Neuronal stem cell (in vitro differentiated cells): Measurements from ENCODE around the gene DDB1.

ENCODE experiments used
- DNase-seq: peaks from one replicate; pipeline ENCODE4 v3.0.0-alpha.2; 2013; ENCODE audit warnings: low spot score
- H2AFZ ChIP-seq: one replicate; pipeline ENCODE4 v1.6.1; 2013; ENCODE audit warnings: mild to moderate bottlenecking, low read length, inconsistent platforms
- H2AK5ac ChIP-seq: 2 replicates; pipeline ENCODE4 v1.6.1; 2013; ENCODE audit warnings: low read depth, mild to moderate bottlenecking, inconsistent platforms, low read length, moderate library complexity, mixed read lengths
- H2BK120ac ChIP-seq: 2 replicates; pipeline ENCODE4 v1.6.1; 2013; ENCODE audit warnings: low read depth, mild to moderate bottlenecking, inconsistent platforms, low read length, moderate library complexity, mixed read lengths
- H2BK12ac ChIP-seq: one replicate; pipeline ENCODE4 v1.6.1; 2013; ENCODE audit warnings: low read length, inconsistent platforms
- H2BK15ac ChIP-seq: 2 replicates; pipeline ENCODE4 v1.6.1; 2013; ENCODE audit warnings: mild to moderate bottlenecking, low read length, inconsistent platforms, mixed read lengths
- H2BK5ac ChIP-seq: one replicate; pipeline ENCODE4 v1.6.1; 2013; ENCODE audit warnings: inconsistent platforms, mild to moderate bottlenecking, low read length, moderate library complexity
- H3K14ac ChIP-seq: one replicate; pipeline ENCODE4 v1.6.1; 2013; ENCODE audit warnings: low read length, inconsistent platforms
- H3K18ac ChIP-seq: 2 replicates; pipeline ENCODE4 v1.6.1; 2013; ENCODE audit warnings: low read length, inconsistent platforms
- H3K23ac ChIP-seq: 2 replicates; pipeline ENCODE4 v1.6.1; 2013; ENCODE audit warnings: low read depth, mild to moderate bottlenecking, mixed read lengths, low read length, inconsistent platforms; ENCODE audit not compliant: poor library complexity
- H3K27ac ChIP-seq: replicated peaks from 3 replicates; pipeline ENCODE4 v1.5.1; 2013; ENCODE audit warnings: low read length, inconsistent platforms
- H3K27me3 ChIP-seq, 3 experiments: 2 replicates each; pipeline ENCODE4 v1.6.1; 2013; ENCODE audit warnings: low read length in 3 of 3, mild to moderate bottlenecking in 2 of 3, inconsistent platforms in 1 of 3, low read depth in 1 of 3, mixed read lengths in 1 of 3, moderate library complexity in 1 of 3; ENCODE audit not compliant: control insufficient read depth in 3 of 3, insufficient read depth in 3 of 3
- H3K36me3 ChIP-seq, 2 donors: replicated peaks in 1 of 2; 2 replicates each; pipeline ENCODE4 v1.6.1; 2013; ENCODE audit warnings: low read length in 2 of 2; ENCODE audit not compliant: control insufficient read depth in 2 of 2, insufficient read depth in 2 of 2
- H3K4ac ChIP-seq: 2 replicates; pipeline ENCODE4 v1.6.1; 2013; ENCODE audit warnings: inconsistent platforms, mild to moderate bottlenecking, low read length, moderate library complexity
- H3K4me1 ChIP-seq, 2 donors: 1 replicate in 1 of 2; 2 replicates in 1 of 2; pipeline ENCODE4 v1.6.1; 2013; ENCODE audit warnings: low read length in 2 of 2, low read depth in 1 of 2; ENCODE audit not compliant: control insufficient read depth in 2 of 2, insufficient read depth in 1 of 2
- H3K4me2 ChIP-seq: one replicate; pipeline ENCODE4 v1.6.1; 2013; ENCODE audit warnings: mild to moderate bottlenecking, low read length, inconsistent platforms; ENCODE audit not compliant: insufficient read depth, poor library complexity, severe bottlenecking
- H3K4me3 ChIP-seq, 2 donors: 2 replicates each; pipeline ENCODE4 v1.5.1; 2013; ENCODE audit warnings: low read length in 2 of 2, mild to moderate bottlenecking in 2 of 2, inconsistent platforms in 1 of 2, moderate library complexity in 1 of 2
- H3K79me1 ChIP-seq: one replicate; pipeline ENCODE4 v1.6.1; 2013; ENCODE audit warnings: low read depth, mild to moderate bottlenecking, inconsistent platforms, low read length, moderate library complexity
- H3K9ac ChIP-seq: one replicate; pipeline ENCODE4 v1.6.1; 2013; ENCODE audit warnings: mild to moderate bottlenecking, low read depth, low read length, inconsistent platforms; ENCODE audit not compliant: poor library complexity
- H3K9me3 ChIP-seq, 2 donors: replicated peaks in 1 of 2; 2 replicates each; pipeline versions ENCODE3 to v1.6.1; 2013; ENCODE audit warnings: low read length in 2 of 2, mild to moderate bottlenecking in 2 of 2, inconsistent platforms in 1 of 2, low read depth in 1 of 2, mixed read lengths in 1 of 2, moderate library complexity in 1 of 2; ENCODE audit not compliant: control insufficient read depth in 2 of 2, insufficient read depth in 1 of 2
- H4K8ac ChIP-seq: one replicate; pipeline ENCODE4 v1.6.1; 2013; ENCODE audit warnings: low read depth, mild to moderate bottlenecking, inconsistent platforms, low read length, moderate library complexity
- H4K91ac ChIP-seq: one replicate; pipeline ENCODE4 v1.6.1; 2013; ENCODE audit warnings: low read length, low read depth, mild to moderate bottlenecking, inconsistent platforms; ENCODE audit not compliant: poor library complexity
- WGBS, 2 donors: extraction: QIAGEN DNeasy Blood & Tissue Kit; methylation state at CpG; one replicate each; pipeline ENCODE4 v1.1.7; 2013; ENCODE audit warnings: missing lambda C conversion rate in 2 of 2, mixed read lengths in 1 of 2; ENCODE audit not compliant: insufficient read length in 2 of 2, insufficient replicate concordance in 1 of 2; ENCODE audit errors: extremely low coverage in 2 of 2; 5-methylcytosine and 5-hydroxymethylcytosine counted together

Gene DDB1

GRCh38 chr11:61335355-61335710 lies 2.4 kb upstream of the DDB1 start:
- H3K14ac ChIP-seq: no peak overlapping the region
- peaks cover 2 to 31% of the 10 kb centered on the region in 2 donors for H3K36me3 ChIP-seq
- no peak overlapping the region for H3K23ac ChIP-seq
- no peak overlapping the region for H2BK120ac ChIP-seq
- peak overlapping the region; percentile 72 for H2AFZ ChIP-seq
- DNase-seq: no peak
- H3K18ac ChIP-seq: no peak overlapping the region
- H2AK5ac ChIP-seq: no peak overlapping the region
- WGBS, 2 donors: no CpG with 5 or more reads among the region's 1 CpG
- H3K4me3 ChIP-seq: no peak overlapping the region
- no peak overlapping the region for H4K8ac ChIP-seq
- no peak overlapping the region for H3K27ac ChIP-seq
- H4K91ac ChIP-seq: no peak overlapping the region
- H2BK5ac ChIP-seq: no peak overlapping the region
- H3K79me1 ChIP-seq: peaks cover 10% of the 10 kb centered on the region
- peaks cover 11 to 37% of the 10 kb centered on the region in 2 donors for H3K4me1 ChIP-seq
- no peak overlapping the region for H2BK12ac ChIP-seq
- H3K9me3 ChIP-seq: no peaks in the 10 kb centered on the region
- no peak overlapping the region for H3K4me2 ChIP-seq
- H3K4ac ChIP-seq: no peak overlapping the region
- H3K27me3 ChIP-seq: no peaks in the 10 kb centered on the region
- no peak overlapping the region for H2BK15ac ChIP-seq
- H3K9ac ChIP-seq: no peak overlapping the region

GRCh38 chr11:61334434-61335354 lies 1.8 kb upstream of the DDB1 start:
- Histone ChIP-seq H3K4ac (no peak overlapping the region), H3K79me1 (peaks cover 10% of the 10 kb centered on the region), H4K91ac (no peak overlapping the region), H2BK12ac (no peak overlapping the region), H2AFZ (peak overlapping the region; percentile 72), H2BK5ac (no peak overlapping the region), H3K4me1 (peaks cover 11 to 37% of the 10 kb centered on the region in 2 donors), H3K23ac (no peak overlapping the region), H2BK15ac (no peak overlapping the region), H3K9me3 (no peaks in the 10 kb centered on the region), H2BK120ac (no peak overlapping the region), H3K9ac (peak overlapping the region; percentile 78), H3K18ac (no peak overlapping the region), H3K4me2 (no peak overlapping the region), H3K14ac (no peak overlapping the region), H3K27ac (no peak overlapping the region), H3K27me3 (no peaks in the 10 kb centered on the region), H4K8ac (no peak overlapping the region), H3K36me3 (peaks cover 4 to 37% of the 10 kb centered on the region in 2 donors), H2AK5ac (peak overlapping the region; percentile 6), H3K4me3 (peak overlapping the region in 1 of 2 donors; percentile 37)
- no CpG with 5 or more reads among the region's 16 CpGs for WGBS, 2 donors
- DNase-seq: no peak

DNA sequence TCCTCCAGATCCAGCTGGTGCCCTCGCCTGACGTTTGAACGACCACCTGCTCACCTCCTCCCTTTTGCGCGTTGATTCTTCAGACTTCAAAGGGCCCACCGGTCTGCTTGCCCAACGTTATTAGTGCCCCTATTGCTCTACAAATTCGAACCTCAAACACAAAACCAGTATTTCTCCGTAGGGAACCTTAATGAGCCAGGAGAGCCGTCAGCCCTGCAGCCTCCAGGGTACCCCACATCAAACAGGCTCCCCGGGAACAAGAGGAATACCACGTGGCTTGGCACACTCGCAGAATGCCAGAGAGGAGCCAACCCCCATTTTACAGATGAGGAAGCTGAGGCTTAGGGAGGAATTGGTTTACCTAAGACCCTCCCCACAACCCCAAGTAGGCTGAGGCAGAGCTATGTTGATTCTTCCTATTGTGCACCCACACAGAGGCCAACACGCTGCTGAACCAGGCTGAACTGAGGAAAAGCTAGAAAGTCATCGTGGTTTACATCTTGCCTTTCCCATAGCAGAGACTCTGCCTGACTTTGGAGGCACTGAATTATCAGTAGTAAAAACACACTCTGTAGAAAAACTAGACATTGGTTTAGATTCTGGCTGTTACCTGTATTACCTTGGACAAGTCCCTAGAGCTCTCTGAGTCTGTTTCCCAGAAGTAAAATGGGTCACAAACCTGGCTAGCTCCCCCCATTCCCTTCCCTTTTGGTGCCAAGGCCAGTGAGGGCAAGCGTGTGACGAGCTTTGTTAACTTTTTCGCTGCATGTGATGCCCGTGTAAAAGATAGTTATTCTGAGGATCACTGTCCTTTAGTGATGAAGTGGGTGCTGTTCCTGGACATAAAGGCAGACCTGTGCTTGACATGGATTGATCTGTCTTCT lies 887 bp upstream of the DDB1 start:
- H3K23ac ChIP-seq: peak overlapping the region; percentile 38
- no CpG with 5 or more reads among the region's 19 CpGs for WGBS, 2 donors
- peak overlapping the region; percentile 14 for H3K4ac ChIP-seq
- peak overlapping the region; percentile 87 for H3K27ac ChIP-seq
- H2BK15ac ChIP-seq: no peak overlapping the region
- H2BK12ac ChIP-seq: no peak overlapping the region
- no peaks in the 10 kb centered on the region for H3K27me3 ChIP-seq
- no peak overlapping the region for H2BK120ac ChIP-seq
- H2BK5ac ChIP-seq: peak overlapping the region; percentile 43
- H3K79me1 ChIP-seq: peaks cover 10% of the 10 kb centered on the region
- peaks cover 11 to 37% of the 10 kb centered on the region in 2 donors for H3K4me1 ChIP-seq
- H2AK5ac ChIP-seq: peak overlapping the region; percentile 96
- H3K4me2 ChIP-seq: peak overlapping the region; percentile 75
- no peaks in the 10 kb centered on the region for H3K9me3 ChIP-seq
- peak overlapping the region; percentile 93 to 96 for H3K4me3 ChIP-seq
- peak overlapping the region; percentile 20 for H4K8ac ChIP-seq
- H3K18ac ChIP-seq: peak overlapping the region; percentile 93
- no peak for DNase-seq
- H3K14ac ChIP-seq: peak overlapping the region; percentile 97
- H3K36me3 ChIP-seq: peaks cover 8 to 38% of the 10 kb centered on the region in 2 donors
- H4K91ac ChIP-seq: no peak overlapping the region
- peak overlapping the region; percentile 99 for H3K9ac ChIP-seq
- peak overlapping the region; percentile 94 for H2AFZ ChIP-seq
